Activated CD4-positive, alpha-beta T cell treated with anti-CD3 and anti-CD28 coated beads for 1 hour (primary cell): ENCODE results near the gene LMTK3.

ENCODE experiments used
- DNase-seq: peaks from one replicate; pipeline ENCODE4 v3.0.0-alpha.2; 2020

The LMTK3 gene

GRCh38 chr19:48469934-48470680, 41.5 kb downstream of the LMTK3 start:
- DNase-seq: no peak

- DNase-seq: peak; percentile 48
Observed at GRCh38 chr19:48469289-48469881, 42.2 kb downstream of the LMTK3 start, which contains the start of gene CYTH2. Gene CYTH2 (plus strand): TSS chr19:48469369. CDS start chr19:48469508, 139 bp downstream.

- peak; percentile 100 for DNase-seq
Observed at GRCh38 chr19:48468772-48469288, 42.8 kb downstream of the LMTK3 start.

- no peak for DNase-seq
Observed at GRCh38 chr19:48466561-48467325, 44.9 kb downstream of the LMTK3 start.

GRCh38 chr19:48465215-48465614, 46.4 kb downstream of the LMTK3 start:
- DNase-seq: no peak

- no peak for DNase-seq
Observed at GRCh38 chr19:48461982-48462655, 49.5 kb downstream of the LMTK3 start.

GRCh38 chr19:48461651-48461981, 50.0 kb downstream of the LMTK3 start:
- no peak for DNase-seq

GRCh38 chr19:48458016-48458415, 53.6 kb downstream of the LMTK3 start:
- no peak for DNase-seq

GRCh38 chr19:48456864-48457263, 54.8 kb downstream of the LMTK3 start:
- no peak for DNase-seq

GRCh38 chr19:48455908-48456562, 55.6 kb downstream of the LMTK3 start:
- DNase-seq: no peak

- no peak for DNase-seq
Observed at GRCh38 chr19:48455171-48455907, 56.3 kb downstream of the LMTK3 start, which contains the start of gene KCNJ14. Gene KCNJ14 (plus strand): TSS chr19:48455574. CDS start chr19:48461725, 6,151 bp downstream.

- no peak for DNase-seq
Observed at GRCh38 chr19:48454150-48454730, 57.4 kb downstream of the LMTK3 start.

- no peak for DNase-seq
Observed at GRCh38 chr19:48452289-48453190, 59.1 kb downstream of the LMTK3 start.

GRCh38 chr19:48451624-48452023, 60.0 kb downstream of the LMTK3 start:
- DNase-seq: no peak

GRCh38 chr19:48450863-48451262, 60.8 kb downstream of the LMTK3 start:
- DNase-seq: no peak

- no peak for DNase-seq
Observed at GRCh38 chr19:48450441-48450840, 61.2 kb downstream of the LMTK3 start.

GRCh38 chr19:48448563-48448962, 63.1 kb downstream of the LMTK3 start:
- no peak for DNase-seq

- no peak for DNase-seq
Observed at GRCh38 chr19:48446579-48446978, 65.1 kb downstream of the LMTK3 start.

- peak; percentile 91 for DNase-seq
Observed at GRCh38 chr19:48445606-48446481, 65.8 kb downstream of the LMTK3 start, which contains the start of gene GRWD1. Gene GRWD1 (plus strand): TSS chr19:48445983. CDS start chr19:48446006, 23 bp downstream.
